GM10847 (cell line): ENCODE results near the gene SGK1.

Experiments
- POLR2A ChIP-seq: IDR thresholded peaks from 2 replicates; pipeline ENCODE4 v1.6.1; 2011; ENCODE audit not compliant: insufficient read length; ENCODE audit errors: extremely low read depth

Gene SGK1

GRCh38 chr6:134315189-134315588 lies 2.7 kb downstream of the SGK1 start:
- no peak for TF ChIP-seq POLR2A

GRCh38 chr6:134314006-134314821 lies 3.7 kb downstream of the SGK1 start:
- no peak for TF ChIP-seq POLR2A

- TF ChIP-seq POLR2A, result no peak
Observed at GRCh38 chr6:134312038-134312660, 5.8 kb downstream of the SGK1 start.

- no peak for TF ChIP-seq POLR2A
Observed at GRCh38 chr6:134310817-134311216, 7.1 kb downstream of the SGK1 start.

- TF ChIP-seq POLR2A, result no peak
Observed at GRCh38 chr6:134309983-134310605, 7.8 kb downstream of the SGK1 start.

- no peak for TF ChIP-seq POLR2A
Observed at GRCh38 chr6:134309227-134309626, 8.7 kb downstream of the SGK1 start.

GRCh38 chr6:134308800-134309199 lies 9.1 kb downstream of the SGK1 start:
- TF ChIP-seq POLR2A, result no peak

- TF ChIP-seq POLR2A, result no peak
Observed at GRCh38 chr6:134307870-134308269, 10.0 kb downstream of the SGK1 start.

GRCh38 chr6:134307075-134307474 lies 10.8 kb downstream of the SGK1 start:
- TF ChIP-seq POLR2A, result no peak

- no peak for TF ChIP-seq POLR2A
Observed at GRCh38 chr6:134303891-134304290, 14.0 kb downstream of the SGK1 start.

- no peak for TF ChIP-seq POLR2A
Observed at GRCh38 chr6:134299236-134299635, 18.7 kb downstream of the SGK1 start.

GRCh38 chr6:134296762-134297161 lies 21.1 kb downstream of the SGK1 start:
- TF ChIP-seq POLR2A, result no peak

GRCh38 chr6:134295953-134296553 lies 21.9 kb downstream of the SGK1 start:
- no peak for TF ChIP-seq POLR2A

GRCh38 chr6:134293659-134294161 lies 24.2 kb downstream of the SGK1 start:
- no peak for TF ChIP-seq POLR2A

- no peak for TF ChIP-seq POLR2A
Observed at GRCh38 chr6:134291156-134291555, 26.8 kb downstream of the SGK1 start.

- TF ChIP-seq POLR2A, result no peak
Observed at GRCh38 chr6:134289204-134289575, 28.7 kb downstream of the SGK1 start.
